HepG2 (cell line): ENCODE measurements around the gene DCST2. TPM values are rescaled to one million over a fixed set of nuclear protein-coding genes. Genes with fewer than 3 reads are reported as not detected.

Experiments used
- HNF4G ChIP-seq, 2 experiments: sonication (generic) in 1 of 2; formaldehyde crosslinking in 1 of 2; IDR thresholded peaks; 2 replicates each; pipeline versions ENCODE4 v1.4.0 to v1.6.1; 2011 to 2020; ENCODE audit warnings: borderline replicate concordance in 2 of 2, low read depth in 2 of 2, mild to moderate bottlenecking in 2 of 2, low read length in 1 of 2, missing genetic modification reagents in 1 of 2, moderate library complexity in 1 of 2
- MAFF ChIP-seq: IDR thresholded peaks from 2 replicates; pipeline ENCODE4 v1.6.1; 2011; ENCODE audit warnings: low read depth, low read length, improper control_type of control experiment
- MYC ChIP-seq: sonication (generic); formaldehyde crosslinking; IDR thresholded peaks from 2 replicates; pipeline ENCODE4 v1.9.0; 2021; ENCODE audit warnings: missing genetic modification reagents, borderline replicate concordance
- RFX1 ChIP-seq: fragments of 450-650 bp; IDR thresholded peaks from 2 replicates; pipeline ENCODE4 v1.6.1; 2017
- SP2 ChIP-seq: sonication (generic); formaldehyde crosslinking; IDR thresholded peaks from 2 replicates; pipeline ENCODE4 v1.5.1; 2020; ENCODE audit warnings: mild to moderate bottlenecking, missing genetic modification reagents
- ZFP62 ChIP-seq: sonication (generic); formaldehyde crosslinking; IDR thresholded peaks from 2 replicates; pipeline ENCODE4 v1.4.0; 2020; ENCODE audit warnings: missing genetic modification reagents
- ZNF263 ChIP-seq: sonication (generic); formaldehyde crosslinking; IDR thresholded peaks from 2 replicates; pipeline ENCODE4 v1.4.0; 2020; ENCODE audit warnings: missing genetic modification reagents
- ZNF317 ChIP-seq: sonication (generic); formaldehyde crosslinking; IDR thresholded peaks from 2 replicates; pipeline ENCODE4 v1.5.0; 2020; ENCODE audit warnings: mild to moderate bottlenecking, missing genetic modification reagents
- ZNF335 ChIP-seq: sonication (generic); formaldehyde crosslinking; IDR thresholded peaks from 2 replicates; pipeline ENCODE4 v1.4.0; 2020; ENCODE audit warnings: missing genetic modification reagents
- ZNF564 ChIP-seq: sonication (generic); formaldehyde crosslinking; IDR thresholded peaks from 2 replicates; pipeline ENCODE4 v1.8.1; 2023; ENCODE audit warnings: mild to moderate bottlenecking, missing genetic modification reagents
- ZNF713 ChIP-seq: sonication (generic); formaldehyde crosslinking; IDR thresholded peaks from 2 replicates; pipeline ENCODE4 v1.4.0; 2020; ENCODE audit warnings: mild to moderate bottlenecking, missing genetic modification reagents
- ZNF740 ChIP-seq: sonication (generic); formaldehyde crosslinking; IDR thresholded peaks from 2 replicates; pipeline ENCODE4 v1.4.0; 2020; ENCODE audit warnings: missing genetic modification reagents
- polyA plus RNA-seq, 8 experiments: library from polyadenylated mRNA; depleted of rRNA in 3 of 8; stranded (reverse) in 7 of 8; unstranded in 1 of 8; fragments of >200 nt; fragmentation: Illumina TruSeq in 4 of 8; extraction: Trizol in 4 of 8; gene quantifications; 2 replicates each; pipeline versions ENCODE4 v1.2.1 to v1.2.3, GENCODE V29; 2011 to 2016; ENCODE audit warnings: low read depth in 4 of 8, missing spikeins in 1 of 8, mixed read lengths in 1 of 8; ENCODE audit not compliant: insufficient read depth in 1 of 8
- total RNA-seq, 5 experiments: library from RNA; depleted of rRNA; stranded (reverse); fragments of >200 nt; fragmentation: Illumina TruSeq; extraction: Trizol; gene quantifications; 2 replicates each; pipeline ENCODE4 v1.2.3, GENCODE V29; 2016; ENCODE audit warnings: low read depth in 1 of 5
- TF ChIP-seq, protein P1 (sequence below): IDR thresholded peaks from 2 replicates; pipeline ENCODE4 v1.6.1; 2016; ENCODE audit warnings: low read depth, missing genetic modification reagents, missing compliant biosample characterization
- TF ChIP-seq, protein P2 (sequence below): sonication (generic); formaldehyde crosslinking; IDR thresholded peaks from 2 replicates; pipeline ENCODE4 v1.9.0; 2021; ENCODE audit warnings: missing genetic modification reagents, borderline replicate concordance
- TF ChIP-seq, protein P3 (sequence below): sonication (generic); formaldehyde crosslinking; IDR thresholded peaks from 2 replicates; pipeline ENCODE4 v1.4.0; 2020; ENCODE audit warnings: mild to moderate bottlenecking, missing genetic modification reagents, borderline replicate concordance

The DCST2 gene
- total and polyA plus RNA-seq, 2 of the 13 experiments (the other 11 are each of a cell fraction or from before 2014, with no cell fraction given): 0.74 TPM; not detected in 1

- TF ChIP-seq, protein P1, sequence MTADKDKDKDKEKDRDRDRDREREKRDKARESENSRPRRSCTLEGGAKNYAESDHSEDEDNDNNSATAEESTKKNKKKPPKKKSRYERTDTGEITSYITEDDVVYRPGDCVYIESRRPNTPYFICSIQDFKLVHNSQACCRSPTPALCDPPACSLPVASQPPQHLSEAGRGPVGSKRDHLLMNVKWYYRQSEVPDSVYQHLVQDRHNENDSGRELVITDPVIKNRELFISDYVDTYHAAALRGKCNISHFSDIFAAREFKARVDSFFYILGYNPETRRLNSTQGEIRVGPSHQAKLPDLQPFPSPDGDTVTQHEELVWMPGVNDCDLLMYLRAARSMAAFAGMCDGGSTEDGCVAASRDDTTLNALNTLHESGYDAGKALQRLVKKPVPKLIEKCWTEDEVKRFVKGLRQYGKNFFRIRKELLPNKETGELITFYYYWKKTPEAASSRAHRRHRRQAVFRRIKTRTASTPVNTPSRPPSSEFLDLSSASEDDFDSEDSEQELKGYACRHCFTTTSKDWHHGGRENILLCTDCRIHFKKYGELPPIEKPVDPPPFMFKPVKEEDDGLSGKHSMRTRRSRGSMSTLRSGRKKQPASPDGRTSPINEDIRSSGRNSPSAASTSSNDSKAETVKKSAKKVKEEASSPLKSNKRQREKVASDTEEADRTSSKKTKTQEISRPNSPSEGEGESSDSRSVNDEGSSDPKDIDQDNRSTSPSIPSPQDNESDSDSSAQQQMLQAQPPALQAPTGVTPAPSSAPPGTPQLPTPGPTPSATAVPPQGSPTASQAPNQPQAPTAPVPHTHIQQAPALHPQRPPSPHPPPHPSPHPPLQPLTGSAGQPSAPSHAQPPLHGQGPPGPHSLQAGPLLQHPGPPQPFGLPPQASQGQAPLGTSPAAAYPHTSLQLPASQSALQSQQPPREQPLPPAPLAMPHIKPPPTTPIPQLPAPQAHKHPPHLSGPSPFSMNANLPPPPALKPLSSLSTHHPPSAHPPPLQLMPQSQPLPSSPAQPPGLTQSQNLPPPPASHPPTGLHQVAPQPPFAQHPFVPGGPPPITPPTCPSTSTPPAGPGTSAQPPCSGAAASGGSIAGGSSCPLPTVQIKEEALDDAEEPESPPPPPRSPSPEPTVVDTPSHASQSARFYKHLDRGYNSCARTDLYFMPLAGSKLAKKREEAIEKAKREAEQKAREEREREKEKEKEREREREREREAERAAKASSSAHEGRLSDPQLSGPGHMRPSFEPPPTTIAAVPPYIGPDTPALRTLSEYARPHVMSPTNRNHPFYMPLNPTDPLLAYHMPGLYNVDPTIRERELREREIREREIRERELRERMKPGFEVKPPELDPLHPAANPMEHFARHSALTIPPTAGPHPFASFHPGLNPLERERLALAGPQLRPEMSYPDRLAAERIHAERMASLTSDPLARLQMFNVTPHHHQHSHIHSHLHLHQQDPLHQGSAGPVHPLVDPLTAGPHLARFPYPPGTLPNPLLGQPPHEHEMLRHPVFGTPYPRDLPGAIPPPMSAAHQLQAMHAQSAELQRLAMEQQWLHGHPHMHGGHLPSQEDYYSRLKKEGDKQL (CRISPR knock-in tag): no peak
- no peak for TF ChIP-seq ZFP62 (CRISPR knock-in tag)
- TF ChIP-seq ZNF317 (CRISPR knock-in tag): no peak
- TF ChIP-seq, protein P2, sequence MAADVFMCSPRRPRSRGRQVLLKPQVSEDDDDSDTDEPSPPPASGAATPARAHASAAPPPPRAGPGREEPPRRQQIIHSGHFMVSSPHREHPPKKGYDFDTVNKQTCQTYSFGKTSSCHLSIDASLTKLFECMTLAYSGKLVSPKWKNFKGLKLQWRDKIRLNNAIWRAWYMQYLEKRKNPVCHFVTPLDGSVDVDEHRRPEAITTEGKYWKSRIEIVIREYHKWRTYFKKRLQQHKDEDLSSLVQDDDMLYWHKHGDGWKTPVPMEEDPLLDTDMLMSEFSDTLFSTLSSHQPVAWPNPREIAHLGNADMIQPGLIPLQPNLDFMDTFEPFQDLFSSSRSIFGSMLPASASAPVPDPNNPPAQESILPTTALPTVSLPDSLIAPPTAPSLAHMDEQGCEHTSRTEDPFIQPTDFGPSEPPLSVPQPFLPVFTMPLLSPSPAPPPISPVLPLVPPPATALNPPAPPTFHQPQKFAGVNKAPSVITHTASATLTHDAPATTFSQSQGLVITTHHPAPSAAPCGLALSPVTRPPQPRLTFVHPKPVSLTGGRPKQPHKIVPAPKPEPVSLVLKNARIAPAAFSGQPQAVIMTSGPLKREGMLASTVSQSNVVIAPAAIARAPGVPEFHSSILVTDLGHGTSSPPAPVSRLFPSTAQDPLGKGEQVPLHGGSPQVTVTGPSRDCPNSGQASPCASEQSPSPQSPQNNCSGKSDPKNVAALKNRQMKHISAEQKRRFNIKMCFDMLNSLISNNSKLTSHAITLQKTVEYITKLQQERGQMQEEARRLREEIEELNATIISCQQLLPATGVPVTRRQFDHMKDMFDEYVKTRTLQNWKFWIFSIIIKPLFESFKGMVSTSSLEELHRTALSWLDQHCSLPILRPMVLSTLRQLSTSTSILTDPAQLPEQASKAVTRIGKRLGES: no peak
- no peak for TF ChIP-seq RFX1
- TF ChIP-seq MYC (CRISPR knock-in tag): no peak
- no peak for TF ChIP-seq SP2 (CRISPR knock-in tag)
- no peak for TF ChIP-seq ZNF335
- TF ChIP-seq MAFF: no peak
- no peak for TF ChIP-seq ZNF564 (CRISPR knock-in tag)
- TF ChIP-seq ZNF713 (CRISPR knock-in tag): no peak
- no peak for TF ChIP-seq HNF4G (IDR thresholded peaks at IDR 0.05; ENCODE audit: borderline replicate concordance, low read depth, low read length)
- no peak for TF ChIP-seq HNF4G (CRISPR knock-in tag; IDR thresholded peaks at IDR 0.05; ENCODE audit: borderline replicate concordance, low read depth)
- TF ChIP-seq, protein P3, sequence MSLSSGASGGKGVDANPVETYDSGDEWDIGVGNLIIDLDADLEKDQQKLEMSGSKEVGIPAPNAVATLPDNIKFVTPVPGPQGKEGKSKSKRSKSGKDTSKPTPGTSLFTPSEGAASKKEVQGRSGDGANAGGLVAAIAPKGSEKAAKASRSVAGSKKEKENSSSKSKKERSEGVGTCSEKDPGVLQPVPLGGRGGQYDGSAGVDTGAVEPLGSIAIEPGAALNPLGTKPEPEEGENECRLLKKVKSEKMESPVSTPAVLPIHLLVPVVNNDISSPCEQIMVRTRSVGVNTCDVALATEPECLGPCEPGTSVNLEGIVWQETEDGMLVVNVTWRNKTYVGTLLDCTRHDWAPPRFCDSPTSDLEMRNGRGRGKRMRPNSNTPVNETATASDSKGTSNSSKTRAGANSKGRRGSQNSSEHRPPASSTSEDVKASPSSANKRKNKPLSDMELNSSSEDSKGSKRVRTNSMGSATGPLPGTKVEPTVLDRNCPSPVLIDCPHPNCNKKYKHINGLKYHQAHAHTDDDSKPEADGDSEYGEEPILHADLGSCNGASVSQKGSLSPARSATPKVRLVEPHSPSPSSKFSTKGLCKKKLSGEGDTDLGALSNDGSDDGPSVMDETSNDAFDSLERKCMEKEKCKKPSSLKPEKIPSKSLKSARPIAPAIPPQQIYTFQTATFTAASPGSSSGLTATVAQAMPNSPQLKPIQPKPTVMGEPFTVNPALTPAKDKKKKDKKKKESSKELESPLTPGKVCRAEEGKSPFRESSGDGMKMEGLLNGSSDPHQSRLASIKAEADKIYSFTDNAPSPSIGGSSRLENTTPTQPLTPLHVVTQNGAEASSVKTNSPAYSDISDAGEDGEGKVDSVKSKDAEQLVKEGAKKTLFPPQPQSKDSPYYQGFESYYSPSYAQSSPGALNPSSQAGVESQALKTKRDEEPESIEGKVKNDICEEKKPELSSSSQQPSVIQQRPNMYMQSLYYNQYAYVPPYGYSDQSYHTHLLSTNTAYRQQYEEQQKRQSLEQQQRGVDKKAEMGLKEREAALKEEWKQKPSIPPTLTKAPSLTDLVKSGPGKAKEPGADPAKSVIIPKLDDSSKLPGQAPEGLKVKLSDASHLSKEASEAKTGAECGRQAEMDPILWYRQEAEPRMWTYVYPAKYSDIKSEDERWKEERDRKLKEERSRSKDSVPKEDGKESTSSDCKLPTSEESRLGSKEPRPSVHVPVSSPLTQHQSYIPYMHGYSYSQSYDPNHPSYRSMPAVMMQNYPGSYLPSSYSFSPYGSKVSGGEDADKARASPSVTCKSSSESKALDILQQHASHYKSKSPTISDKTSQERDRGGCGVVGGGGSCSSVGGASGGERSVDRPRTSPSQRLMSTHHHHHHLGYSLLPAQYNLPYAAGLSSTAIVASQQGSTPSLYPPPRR (CRISPR knock-in tag): no peak
- no peak for TF ChIP-seq ZNF263 (CRISPR knock-in tag)
- TF ChIP-seq ZNF740 (CRISPR knock-in tag): no peak
These were observed 45.3 kb downstream of the DCST2 start (continued) for GRCh38 chr1:154988058-154988954.
